ENCODE measurements around the gene STXBP1. TPM values are rescaled to one million over a fixed set of nuclear protein-coding genes. Genes with fewer than 3 reads are reported as not detected.
A peak's percentile ranks its signal among the peaks of the same experiment; 100 is the strongest.

The STXBP1 gene
- total and polyA plus RNA-seq, 12 donors = 14.4 to 59.2 (median 46.4) TPM

DNA sequence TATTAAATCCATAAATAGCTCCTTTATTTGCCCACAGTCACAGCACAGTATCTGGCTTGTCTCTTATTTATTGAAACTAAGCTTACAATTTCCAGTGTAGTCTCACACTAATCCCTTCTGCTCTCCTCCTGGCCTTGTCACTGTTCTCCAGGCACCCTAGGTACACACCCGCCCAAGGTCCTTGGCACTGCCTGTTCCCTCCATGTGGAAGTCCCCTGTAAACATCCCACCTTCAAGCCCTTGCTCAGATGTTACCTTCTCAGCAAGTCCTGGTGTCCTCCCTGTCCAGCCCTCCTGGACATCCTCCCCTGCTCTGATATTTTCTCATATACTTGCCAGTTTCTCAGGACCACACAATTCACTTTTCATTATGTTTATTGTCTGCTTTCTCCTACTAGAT lies 50.5 kb downstream of the STXBP1 start:
- Histone ChIP-seq H3K9me3 (no peaks in the 10 kb centered on the region), H3K4me1 (peaks cover 0 to 16% (median 0%) of the 10 kb centered on the region in 9 donors), H3K4me3 (no peak overlapping the region), H3K27me3 (no peaks in the 10 kb centered on the region), H3K27ac (no peak overlapping the region), H3K36me3 (peaks cover 0 to 100% (median 36%) of the 10 kb centered on the region in 9 donors)
- DNase-seq = no peak
- intact Hi-C loops (cut with DNase I) = loop anchor here in 1 of 10 donors (10.0 kb wide), 1 partner anchor 48 kb away; the partner anchor contains the start of gene STXBP1
- ATAC-seq = no peak
- 90 to 100% methylated on average over 1 of the region's 1 CpG for WGBS, 2 donors
- TF ChIP-seq, protein P1, sequence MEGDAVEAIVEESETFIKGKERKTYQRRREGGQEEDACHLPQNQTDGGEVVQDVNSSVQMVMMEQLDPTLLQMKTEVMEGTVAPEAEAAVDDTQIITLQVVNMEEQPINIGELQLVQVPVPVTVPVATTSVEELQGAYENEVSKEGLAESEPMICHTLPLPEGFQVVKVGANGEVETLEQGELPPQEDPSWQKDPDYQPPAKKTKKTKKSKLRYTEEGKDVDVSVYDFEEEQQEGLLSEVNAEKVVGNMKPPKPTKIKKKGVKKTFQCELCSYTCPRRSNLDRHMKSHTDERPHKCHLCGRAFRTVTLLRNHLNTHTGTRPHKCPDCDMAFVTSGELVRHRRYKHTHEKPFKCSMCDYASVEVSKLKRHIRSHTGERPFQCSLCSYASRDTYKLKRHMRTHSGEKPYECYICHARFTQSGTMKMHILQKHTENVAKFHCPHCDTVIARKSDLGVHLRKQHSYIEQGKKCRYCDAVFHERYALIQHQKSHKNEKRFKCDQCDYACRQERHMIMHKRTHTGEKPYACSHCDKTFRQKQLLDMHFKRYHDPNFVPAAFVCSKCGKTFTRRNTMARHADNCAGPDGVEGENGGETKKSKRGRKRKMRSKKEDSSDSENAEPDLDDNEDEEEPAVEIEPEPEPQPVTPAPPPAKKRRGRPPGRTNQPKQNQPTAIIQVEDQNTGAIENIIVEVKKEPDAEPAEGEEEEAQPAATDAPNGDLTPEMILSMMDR (IDR thresholded peaks at IDR 0.05) = no peak

DNA sequence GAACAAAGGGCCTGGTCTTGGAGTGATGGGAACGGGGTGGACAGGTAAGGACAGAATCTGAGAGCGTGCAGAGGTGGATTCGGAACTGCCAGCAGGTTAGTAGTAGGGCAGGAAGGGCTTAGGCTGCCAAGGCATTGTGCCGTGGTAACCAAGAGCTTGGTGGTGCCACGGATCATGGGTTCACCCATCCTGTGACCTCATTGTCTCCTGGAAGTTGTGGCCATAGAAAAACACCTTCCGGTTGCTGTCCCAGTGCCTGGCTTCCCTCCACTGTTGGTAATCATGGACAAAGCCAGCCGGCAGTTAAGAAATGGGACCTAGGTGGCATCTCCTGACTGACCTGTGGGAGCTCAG lies 52.2 kb downstream of the STXBP1 start:
- 91 to 94% methylated on average over 7 of the region's 7 CpGs for WGBS, 2 donors
- ATAC-seq (peak in 2 of 8 donors; percentile 7 to 41), DNase-seq (no peak)
- no peaks in the 10 kb centered on the region for H3K27me3 ChIP-seq
- peak overlapping the region in 4 of 10 donors; percentile 6 to 60 (median 14) for H3K27ac ChIP-seq
- intact Hi-C loops (cut with DNase I) = loop anchor here in 1 of 10 donors (10.0 kb wide), 1 partner anchor 50 kb away; the partner anchor contains the start of gene STXBP1
- H3K36me3 ChIP-seq = peaks cover 0 to 100% (median 45%) of the 10 kb centered on the region in 9 donors
- H3K9me3 ChIP-seq = no peaks in the 10 kb centered on the region
- no peak overlapping the region for H3K4me3 ChIP-seq
- TF ChIP-seq, protein P1 (IDR thresholded peaks at IDR 0.05) = no peak
- peaks cover 0 to 16% (median 0%) of the 10 kb centered on the region in 9 donors for H3K4me1 ChIP-seq

DNA sequence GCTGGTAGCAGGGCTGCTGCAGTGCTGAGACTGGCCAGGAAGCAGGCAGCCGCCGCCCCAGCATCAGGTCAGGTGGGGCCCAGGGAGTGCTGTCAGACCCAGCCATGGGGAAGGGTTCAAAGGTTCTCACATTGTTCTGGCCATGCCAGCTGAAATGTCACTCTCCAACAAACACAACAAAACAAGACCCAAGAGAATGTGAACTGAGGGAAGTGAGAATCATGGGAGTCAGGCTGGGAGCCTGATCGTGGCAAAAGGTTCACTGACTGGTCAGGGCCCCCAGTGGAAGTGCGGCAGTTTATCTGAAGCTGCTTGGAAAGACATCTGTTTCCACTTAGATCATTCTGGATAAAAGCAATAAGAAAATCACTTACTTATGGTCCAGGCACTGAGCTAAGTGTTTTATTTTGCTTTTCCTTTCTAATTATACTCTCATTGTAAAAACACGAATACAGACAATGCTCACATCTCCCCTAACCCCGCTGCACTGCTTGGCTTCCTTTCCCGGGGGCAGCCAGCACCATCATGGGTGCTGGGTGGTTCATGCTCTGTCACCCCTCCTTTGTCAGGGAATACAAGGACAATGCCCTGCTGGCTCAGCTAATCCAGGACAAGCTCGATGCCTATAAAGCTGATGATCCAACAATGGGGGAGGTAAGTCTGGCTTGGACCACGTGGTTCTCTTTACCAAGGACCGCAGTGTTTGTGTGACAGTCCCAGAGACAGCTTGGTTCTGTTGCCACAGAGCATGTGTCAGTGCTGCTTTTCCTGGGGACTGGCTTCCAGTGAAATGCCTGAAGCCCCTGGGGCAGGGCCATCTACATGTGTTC lies 52.8 kb downstream of the STXBP1 start:
- TF ChIP-seq, protein P1 (IDR thresholded peaks at IDR 0.05) = no peak
- 70 to 76% methylated on average over 10 of the region's 10 CpGs for WGBS, 2 donors
- Histone ChIP-seq H3K27me3 (no peaks in the 10 kb centered on the region), H3K36me3 (peaks cover 0 to 100% (median 40%) of the 10 kb centered on the region in 9 donors), H3K27ac (peak overlapping the region in 4 of 10 donors; percentile 6 to 60 (median 14)), H3K9me3 (no peaks in the 10 kb centered on the region), H3K4me3 (no peak overlapping the region), H3K4me1 (peaks cover 0 to 16% (median 0%) of the 10 kb centered on the region in 9 donors)
- intact Hi-C loops (cut with DNase I) = loop anchor here in 1 of 10 donors (10.0 kb wide), 1 partner anchor 50 kb away; the partner anchor contains the start of gene STXBP1
- peak in 7 of 8 donors; percentile 19 to 70 (median 47) for ATAC-seq
- no peak for DNase-seq

DNA sequence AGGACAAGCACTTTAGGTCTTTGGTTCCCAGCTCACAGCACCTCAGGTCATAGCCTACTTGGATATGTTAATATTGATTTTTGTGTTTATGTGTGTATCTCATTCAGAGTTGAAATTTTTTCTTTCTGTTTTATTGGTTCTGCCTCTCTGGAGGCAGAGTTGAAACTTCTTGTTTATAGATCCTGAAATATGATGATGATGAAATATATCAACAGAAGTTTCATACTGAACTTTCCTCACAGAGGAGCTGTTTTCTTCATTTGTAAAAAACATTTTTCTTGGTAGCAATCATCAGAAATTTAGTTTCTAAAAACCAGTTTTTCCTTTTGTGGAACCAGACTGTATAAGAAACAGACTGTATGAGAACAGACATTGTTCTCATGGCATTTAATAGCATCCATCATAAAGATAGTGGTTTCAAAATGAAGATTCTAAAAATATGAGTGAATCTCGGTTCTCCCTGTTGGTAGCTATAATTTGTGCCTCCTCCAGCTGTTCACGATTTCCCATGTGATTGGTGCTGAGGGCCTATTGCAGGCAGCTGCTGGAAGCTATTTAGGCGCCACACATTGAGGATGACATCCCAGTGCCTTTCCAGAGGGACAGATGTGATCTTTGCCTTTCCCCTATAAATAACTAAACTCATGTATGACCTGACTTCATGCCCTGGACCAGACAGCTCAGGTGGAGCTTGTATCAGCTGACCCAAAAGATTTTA lies 55.2 kb downstream of the STXBP1 start:
- Histone ChIP-seq H3K4me3 (no peak overlapping the region), H3K36me3 (peaks cover 0 to 100% (median 39%) of the 10 kb centered on the region in 9 donors), H3K27ac (no peak overlapping the region), H3K4me1 (peaks cover 0 to 16% (median 0%) of the 10 kb centered on the region in 9 donors), H3K9me3 (no peaks in the 10 kb centered on the region), H3K27me3 (no peaks in the 10 kb centered on the region)
- TF ChIP-seq, protein P1 (IDR thresholded peaks at IDR 0.05) = no peak
- intact Hi-C loops (cut with DNase I) = loop anchor here in 1 of 10 donors (10.0 kb wide), 1 partner anchor 52 kb away; the partner anchor contains the start of gene STXBP1
- WGBS, 2 donors = 73 to 86% methylated on average over 3 of the region's 3 CpGs
- ATAC-seq (no peak), DNase-seq (no peak)

Data from heart right ventricle (tissue), 16 donors.